ENCODE data around the gene METTL6. TPM values are rescaled to one million over a fixed set of nuclear protein-coding genes. Genes with fewer than 3 reads are reported as not detected.

Gene METTL6
- total RNA-seq, 1 experiment from 2014 or later, result 25.6 TPM

DNA sequence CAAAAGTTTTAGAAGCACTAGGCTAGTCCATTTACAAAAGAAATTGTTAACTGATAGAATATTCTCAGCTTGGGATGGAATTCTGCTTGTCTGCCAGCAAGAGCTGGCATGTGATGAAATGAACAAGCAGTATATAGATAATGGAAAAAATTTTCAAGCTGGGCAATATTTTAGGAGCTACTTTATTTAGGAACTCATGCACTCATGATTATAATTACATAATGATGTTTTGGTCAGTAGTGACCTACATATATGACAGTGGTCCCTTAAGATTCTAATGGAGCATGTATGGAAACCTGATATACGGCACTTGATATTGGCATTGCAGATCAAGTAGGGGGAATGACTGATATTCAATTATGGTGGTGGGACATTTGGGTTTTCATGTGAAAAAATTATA lies 6.2 kb upstream of the METTL6 start:
- H3T11ph ChIP-seq (ENCODE audit: low read length), result no peak overlapping the region
- DNase-seq, result no peak
- H3K4me1 Mint-ChIP-seq, result peaks cover 5 to 6% of the 10 kb centered on the region in 2 experiments
- H3K27me3 Mint-ChIP-seq (ENCODE audit: low read depth), result no peaks in the 10 kb centered on the region
- no peak overlapping the region for H2BK5ac ChIP-seq (ENCODE audit: insufficient read length, low read length)
- no peak overlapping the region for H3K18ac ChIP-seq (ENCODE audit: insufficient read length, low read depth, low read length)
- H3K9me3 Mint-ChIP-seq, result no peaks in the 10 kb centered on the region
- no peaks in the 10 kb centered on the region for H3K27me3 ChIP-seq (ENCODE audit: insufficient read depth, low read length)
- no peak overlapping the region for H4K5ac ChIP-seq (ENCODE audit: insufficient read length, low read depth, low read length)
- H4K8ac ChIP-seq (replicated peaks; ENCODE audit: insufficient read length, low read depth, low read length), result no peak overlapping the region
- no peaks in the 10 kb centered on the region for H3K4me1 ChIP-seq (ENCODE audit: insufficient read depth, low read length)
- no peak overlapping the region for H2AK5ac ChIP-seq (ENCODE audit: insufficient read length, low read length)
- H3K79me1 ChIP-seq (ENCODE audit: insufficient read depth, low read depth, low read length, poor library complexity, severe bottlenecking), result no peaks in the 10 kb centered on the region
- H3K4ac ChIP-seq (ENCODE audit: low read depth, low read length), result no peak overlapping the region
- H3K79me2 ChIP-seq (ENCODE audit: insufficient read depth, low read length), result peaks cover 7% of the 10 kb centered on the region; the same call in 1 of the 2 replicates
- WGBS (ENCODE audit: extremely low coverage, insufficient read length, low lambda C conversion rate), result no CpG with 5 or more reads among the region's 1 CpG
- no peak overlapping the region for H2BK15ac ChIP-seq (ENCODE audit: low read depth, low read length)
- no peak overlapping the region for H4K91ac ChIP-seq (ENCODE audit: insufficient read length, low read depth, low read length)
- no peak overlapping the region for H3K27ac Mint-ChIP-seq
- no peak overlapping the region for H3K23ac ChIP-seq (ENCODE audit: insufficient read length, low read depth, low read length)
- TF ChIP-seq CTCF (conservative IDR thresholded peaks at IDR 0.05), result no peak
- H3K9me3 ChIP-seq (ENCODE audit: control insufficient read depth, low read depth, low read length), result no peaks in the 10 kb centered on the region
- peaks cover 18 to 67% (median 66%) of the 10 kb centered on the region in 3 experiments; a peak in 6 of 7 replicates for H3K36me3 Mint-ChIP-seq (ENCODE audit: insufficient read depth in 1 of 3, low read depth in 3 of 3)
- no peak overlapping the region for H2BK20ac ChIP-seq (ENCODE audit: low read depth, low read length, poor library complexity, severe bottlenecking)
- no peak overlapping the region for H3K4me2 ChIP-seq (ENCODE audit: insufficient read depth, insufficient read length, low read length)
- H3K9ac ChIP-seq (ENCODE audit: extremely low read depth, insufficient read length, low read length), result no peak overlapping the region
- no peak overlapping the region for H3K27ac ChIP-seq (ENCODE audit: insufficient read length, low read depth, low read length)
- no peaks in the 10 kb centered on the region for H3K23me2 ChIP-seq (ENCODE audit: insufficient read length, low read depth, low read length, poor library complexity, severe bottlenecking)
- H3K4me3 Mint-ChIP-seq, result no peak overlapping the region
- H2BK120ac ChIP-seq (ENCODE audit: low read depth, low read length, poor library complexity, severe bottlenecking), result no peak overlapping the region
- no peak overlapping the region for H2BK12ac ChIP-seq (ENCODE audit: insufficient read length, low read depth, low read length)
- no peak overlapping the region for H2AFZ ChIP-seq (ENCODE audit: low read length)
- no peak overlapping the region for H3K14ac ChIP-seq (ENCODE audit: insufficient read depth, low read length)
- no peak overlapping the region for H3K56ac ChIP-seq (ENCODE audit: insufficient read length, low read depth, low read length)
- no peaks in the 10 kb centered on the region for H4K20me1 ChIP-seq (ENCODE audit: control insufficient read depth, insufficient read depth, insufficient read length)
